Activated CD4-positive, alpha-beta T cell treated with anti-CD3 and anti-CD28 coated beads, Interleukin-2, amount 50 U/mL, for 1 hour (primary cell): ENCODE data around the gene POU3F1.

Experiments used
- DNase-seq: peaks from one replicate; pipeline ENCODE4 v3.0.0-alpha.2; 2020

Gene POU3F1

GRCh38 chr1:38073534-38074301 lies 27.1 kb upstream of the POU3F1 start:
- no peak for DNase-seq

- DNase-seq = no peak
Observed at GRCh38 chr1:38072858-38073257, 26.3 kb upstream of the POU3F1 start.

GRCh38 chr1:38071312-38072256 lies 25.0 kb upstream of the POU3F1 start:
- no peak for DNase-seq

- no peak for DNase-seq
Observed at GRCh38 chr1:38068980-38069340, 22.4 kb upstream of the POU3F1 start.

GRCh38 chr1:38068220-38068979 lies 21.8 kb upstream of the POU3F1 start:
- DNase-seq = no peak

- DNase-seq = no peak
Observed at GRCh38 chr1:38064197-38064903, 17.8 kb upstream of the POU3F1 start.

GRCh38 chr1:38063616-38064015 lies 17.0 kb upstream of the POU3F1 start:
- DNase-seq = no peak

GRCh38 chr1:38062361-38063288 lies 16.0 kb upstream of the POU3F1 start:
- no peak for DNase-seq

GRCh38 chr1:38061883-38062328 lies 15.3 kb upstream of the POU3F1 start:
- no peak for DNase-seq

GRCh38 chr1:38061290-38061689 lies 14.7 kb upstream of the POU3F1 start:
- DNase-seq = no peak

GRCh38 chr1:38060498-38060897 lies 13.9 kb upstream of the POU3F1 start:
- DNase-seq = no peak

- DNase-seq = no peak
Observed at GRCh38 chr1:38059635-38060250, 13.2 kb upstream of the POU3F1 start.

GRCh38 chr1:38055965-38056364 lies 9.4 kb upstream of the POU3F1 start:
- no peak for DNase-seq

GRCh38 chr1:38055398-38055797 lies 8.8 kb upstream of the POU3F1 start:
- no peak for DNase-seq

GRCh38 chr1:38053416-38054091 lies 7.0 kb upstream of the POU3F1 start:
- DNase-seq = no peak

GRCh38 chr1:38052750-38053415 lies 6.3 kb upstream of the POU3F1 start:
- DNase-seq = no peak

GRCh38 chr1:38051079-38051543 lies 4.5 kb upstream of the POU3F1 start:
- DNase-seq = no peak

- no peak for DNase-seq
Observed at GRCh38 chr1:38050397-38051078, 3.9 kb upstream of the POU3F1 start.

- DNase-seq = no peak
Observed at GRCh38 chr1:38047603-38048141, 1.1 kb upstream of the POU3F1 start.
